ENCODE results near the gene NPTX1.

- TF ChIP-seq EP300 (IDR thresholded peaks at IDR 0.05) (no peak), CTCF (IDR thresholded peaks at IDR 0.05) (no peak), POLR2AphosphoS5 (IDR thresholded peaks at IDR 0.05) (no peak), POLR2A (IDR thresholded peaks at IDR 0.05) (no peak)
Observed at GRCh38 chr17:80447790-80448189, 28.6 kb downstream of the NPTX1 start.
